HG02973 (cell line): ENCODE results near the gene KDF1.
"Not testable (repeated sequence)": the region's sequence is repeated elsewhere in the genome, so short reads cannot be mapped to it uniquely, and the experiment has no call there.

ENCODE experiments used
- ATAC-seq: cut with Tn5 transposase; IDR thresholded peaks from one replicate; pipeline ENCODE4 v1.9.1; 2021; ENCODE audit warnings: moderate library complexity; ENCODE audit not compliant: unreplicated experiment

KDF1 gene

GRCh38 chr1:26959270-26959669 lies 998 bp downstream of the KDF1 start:
- ATAC-seq, result no peak

GRCh38 chr1:26957306-26957705 lies 3.0 kb downstream of the KDF1 start:
- no peak for ATAC-seq

GRCh38 chr1:26956321-26956720 lies 3.9 kb downstream of the KDF1 start:
- no peak for ATAC-seq

- no peak for ATAC-seq
Measured at GRCh38 chr1:26953374-26953773, 6.9 kb downstream of the KDF1 start.

- ATAC-seq, result no peak
Measured at GRCh38 chr1:26951821-26952497, 8.3 kb downstream of the KDF1 start.

GRCh38 chr1:26951216-26951615 lies 9.1 kb downstream of the KDF1 start:
- ATAC-seq, result no peak

- ATAC-seq, result no peak
Measured at GRCh38 chr1:26950602-26951001, 9.7 kb downstream of the KDF1 start.

GRCh38 chr1:26949926-26950319 lies 10.3 kb downstream of the KDF1 start:
- no peak for ATAC-seq

- ATAC-seq, result no peak
Measured at GRCh38 chr1:26949266-26949925, 10.9 kb downstream of the KDF1 start.

- ATAC-seq, result not testable (repeated sequence)
Measured at GRCh38 chr1:26948725-26949057, 11.6 kb downstream of the KDF1 start.

GRCh38 chr1:26946270-26946669 lies 14.0 kb downstream of the KDF1 start:
- ATAC-seq, result no peak

- ATAC-seq, result no peak
Measured at GRCh38 chr1:26945728-26946127, 14.5 kb downstream of the KDF1 start.

GRCh38 chr1:26945138-26945537 lies 15.1 kb downstream of the KDF1 start:
- no peak for ATAC-seq

- no peak for ATAC-seq
Measured at GRCh38 chr1:26942656-26943055, 17.6 kb downstream of the KDF1 start.

- ATAC-seq, result no peak
Measured at GRCh38 chr1:26941311-26941710, 19.0 kb downstream of the KDF1 start.

- no peak for ATAC-seq
Measured at GRCh38 chr1:26938659-26939025, 21.6 kb downstream of the KDF1 start.

GRCh38 chr1:26938004-26938658 lies 22.1 kb downstream of the KDF1 start:
- no peak for ATAC-seq

- ATAC-seq, result no peak
Measured at GRCh38 chr1:26936823-26937222, 23.4 kb downstream of the KDF1 start.

- ATAC-seq, result no peak
Measured at GRCh38 chr1:26932531-26932930, 27.7 kb downstream of the KDF1 start.

- ATAC-seq, result no peak
Measured at GRCh38 chr1:26923711-26924110, 36.6 kb downstream of the KDF1 start.

- ATAC-seq, result no peak
Measured at GRCh38 chr1:26922901-26923300, 37.4 kb downstream of the KDF1 start.

- ATAC-seq, result no peak
Measured at GRCh38 chr1:26922431-26922729, 37.9 kb downstream of the KDF1 start.
